ENCODE data around the gene ZNF544. TPM values are rescaled to one million over a fixed set of nuclear protein-coding genes. Genes with fewer than 3 reads are reported as not detected.

The ZNF544 gene
- total and polyA plus RNA-seq, 4 donors = 28.9 to 52.6 (median 43.3) TPM

DNA sequence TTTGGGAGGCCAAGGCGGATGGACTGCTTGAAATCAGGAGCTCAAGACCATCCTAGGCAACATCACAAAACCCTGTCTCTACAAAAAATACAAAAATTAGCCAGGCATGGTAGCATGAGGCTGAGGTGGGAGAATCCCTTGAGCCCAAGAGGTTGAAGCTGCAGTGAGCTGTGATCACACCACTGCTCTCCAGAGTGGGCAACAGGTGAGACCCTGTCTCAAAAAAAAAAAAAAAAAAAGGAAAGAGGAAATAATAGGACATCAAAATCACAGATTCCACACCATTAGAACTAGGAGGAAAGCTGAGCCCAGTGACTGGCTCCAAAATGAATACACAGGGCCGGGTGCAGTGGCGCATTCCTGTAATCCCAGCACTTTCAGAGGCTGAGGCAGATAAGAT, 46.9 kb downstream of the ZNF544 start:
- Histone ChIP-seq H3K4me3 (ENCODE audit: low read depth, low read length) (no peak overlapping the region), H3K4me1 (ENCODE audit: control insufficient read depth, insufficient read depth, low read length) (peaks cover 14% of the 10 kb centered on the region), H3K36me3 (ENCODE audit: control insufficient read depth, insufficient read depth, low read length) (peaks cover 21% of the 10 kb centered on the region), H3K27me3 (ENCODE audit: control insufficient read depth, insufficient read depth, low read length) (no peaks in the 10 kb centered on the region), H3K27ac (ENCODE audit: low read depth, low read length) (no peak overlapping the region), H3K9me3 (ENCODE audit: control insufficient read depth, insufficient read depth, low read length) (peaks cover 6% of the 10 kb centered on the region)
- 96% methylated on average over 2 of the region's 3 CpGs for WGBS (ENCODE audit: insufficient coverage)
- DNase-seq (ENCODE audit: low read depth in 4 of 6, low spot score in 6 of 6) = no peak

DNA sequence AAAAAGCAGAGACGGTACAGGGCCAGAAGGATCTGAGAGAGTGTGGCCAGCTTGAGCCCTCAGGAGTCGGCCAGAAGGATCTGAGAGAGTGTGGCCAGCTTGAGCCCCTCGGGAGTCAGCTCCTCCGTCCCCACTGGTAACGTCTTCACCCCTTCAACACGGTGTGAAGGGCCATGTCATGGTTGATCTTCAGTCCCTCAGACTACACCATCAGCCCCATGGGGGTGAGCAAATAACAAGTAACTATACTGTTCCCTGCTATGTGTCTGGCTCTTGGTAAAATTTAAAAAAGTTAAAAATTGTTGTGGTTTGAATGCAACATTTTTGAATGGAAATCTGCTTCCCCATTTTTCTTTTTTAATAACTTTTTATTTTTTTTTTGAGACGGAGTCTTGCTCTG, 48.5 kb downstream of the ZNF544 start:
- H3K36me3 ChIP-seq (ENCODE audit: control insufficient read depth, insufficient read depth, low read length) = peaks cover 12% of the 10 kb centered on the region
- no peaks in the 10 kb centered on the region for H3K27me3 ChIP-seq (ENCODE audit: control insufficient read depth, insufficient read depth, low read length)
- no CpG with 5 or more reads among the region's 7 CpGs for WGBS (ENCODE audit: insufficient coverage)
- peaks cover 14% of the 10 kb centered on the region for H3K4me1 ChIP-seq (ENCODE audit: control insufficient read depth, insufficient read depth, low read length)
- no peak overlapping the region for H3K27ac ChIP-seq (ENCODE audit: low read depth, low read length)
- H3K9me3 ChIP-seq (ENCODE audit: control insufficient read depth, insufficient read depth, low read length) = no peaks in the 10 kb centered on the region
- no peak overlapping the region for H3K4me3 ChIP-seq (ENCODE audit: low read depth, low read length)
- no peak for DNase-seq (ENCODE audit: low read depth in 4 of 6, low spot score in 6 of 6)

DNA sequence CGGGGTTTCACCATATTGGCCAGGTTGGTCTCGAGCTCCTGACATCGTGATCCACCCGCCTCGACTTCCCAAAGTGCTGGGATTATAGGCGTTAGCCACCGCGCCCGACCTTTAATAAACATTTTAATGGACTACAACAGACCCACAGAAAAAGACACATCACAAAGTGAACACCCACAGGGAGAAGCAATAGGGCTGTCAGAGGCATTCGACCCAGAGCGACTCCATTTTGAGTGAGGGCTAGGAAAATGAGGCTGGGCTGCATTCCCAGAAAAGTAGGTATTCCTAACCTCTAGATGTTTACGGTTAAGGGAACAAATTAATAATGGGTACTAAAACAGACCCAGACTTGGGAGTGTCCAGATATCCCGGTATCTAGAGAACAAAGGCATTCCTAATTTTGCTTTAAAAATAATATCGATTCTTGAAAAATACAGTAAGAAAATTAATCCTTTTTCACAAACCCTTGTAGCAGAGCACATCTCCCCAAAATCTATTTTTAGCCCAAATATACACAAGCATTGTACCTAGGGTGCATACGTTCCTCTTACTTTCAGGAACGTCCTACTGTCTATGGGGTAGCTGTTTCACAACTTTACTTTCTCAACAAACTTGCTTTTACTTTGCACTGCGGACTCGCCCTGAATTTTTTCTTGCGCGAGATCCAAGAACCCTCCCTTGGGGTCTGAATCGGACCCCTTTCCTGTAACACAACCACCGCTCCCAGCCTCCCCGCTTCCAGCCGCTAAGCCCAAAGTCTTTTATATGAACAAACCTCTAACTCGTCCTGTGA, 49.2 kb downstream of the ZNF544 start:
- Histone ChIP-seq H3K4me3 (ENCODE audit: low read depth, low read length) (peak overlapping the region; percentile 97), H3K9me3 (ENCODE audit: control insufficient read depth, insufficient read depth, low read length) (no peaks in the 10 kb centered on the region), H3K4me1 (ENCODE audit: control insufficient read depth, insufficient read depth, low read length) (peaks cover 14% of the 10 kb centered on the region), H3K27ac (ENCODE audit: low read depth, low read length) (peak overlapping the region; percentile 95), H3K36me3 (ENCODE audit: control insufficient read depth, insufficient read depth, low read length) (peaks cover 14% of the 10 kb centered on the region), H3K27me3 (ENCODE audit: control insufficient read depth, insufficient read depth, low read length) (no peaks in the 10 kb centered on the region)
- WGBS (ENCODE audit: insufficient coverage) = 18% methylated on average over 16 of the region's 25 CpGs
- peak in 1 of 6 donors; percentile 12 for DNase-seq (ENCODE audit: low read depth in 4 of 6, low spot score in 6 of 6)

DNA sequence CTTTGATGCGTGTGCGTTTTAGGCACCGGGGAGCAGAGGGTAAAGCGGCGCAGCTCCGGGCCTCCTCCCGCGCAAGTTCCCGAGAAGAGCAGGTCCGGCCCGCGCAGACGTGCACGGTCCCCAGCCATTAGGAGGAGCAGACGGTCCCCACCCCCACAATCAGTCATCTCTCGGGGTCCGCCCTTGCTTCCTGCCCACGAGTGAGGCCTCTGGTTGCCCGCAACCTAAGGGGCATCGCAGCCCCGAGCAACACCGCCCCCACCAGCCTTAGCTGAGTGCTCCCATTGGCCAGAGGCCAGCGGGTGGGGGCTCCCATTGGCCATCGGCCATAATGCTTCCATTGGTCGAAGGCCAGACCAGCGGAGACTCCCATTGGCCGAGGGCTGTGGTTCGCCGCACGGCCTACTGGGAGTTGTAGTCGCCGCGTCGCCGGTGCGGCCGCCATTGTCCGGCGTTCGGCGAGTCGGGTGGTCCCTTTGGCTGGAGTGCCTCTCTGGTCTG, 49.9 kb downstream of the ZNF544 start, which contains the start of gene ZNF8:
TSS of gene ZNF8 (plus strand) at position 415 of the 501 bp plus-strand sequence. CDS start 127 bp downstream, outside the sequence.
- peak within 1 kb of the TSS; percentile 97 for H3K4me3 ChIP-seq (ENCODE audit: low read depth, low read length)
- H3K36me3 ChIP-seq (ENCODE audit: control insufficient read depth, insufficient read depth, low read length) = peaks cover 18% of the 10 kb centered on the region
- H3K4me1 ChIP-seq (ENCODE audit: control insufficient read depth, insufficient read depth, low read length) = peaks cover 14% of the 10 kb centered on the region
- H3K27me3 ChIP-seq (ENCODE audit: control insufficient read depth, insufficient read depth, low read length) = no peaks in the 10 kb centered on the region
- 0% methylated on average over 42 of the region's 42 CpGs for WGBS (ENCODE audit: insufficient coverage)
- peak within 1 kb of the TSS; percentile 95 for H3K27ac ChIP-seq (ENCODE audit: low read depth, low read length)
- peak; percentile 95 to 99 (median 98) for DNase-seq (ENCODE audit: low read depth in 4 of 6, low spot score in 6 of 6)
- no peaks in the 10 kb centered on the region for H3K9me3 ChIP-seq (ENCODE audit: control insufficient read depth, insufficient read depth, low read length)

DNA sequence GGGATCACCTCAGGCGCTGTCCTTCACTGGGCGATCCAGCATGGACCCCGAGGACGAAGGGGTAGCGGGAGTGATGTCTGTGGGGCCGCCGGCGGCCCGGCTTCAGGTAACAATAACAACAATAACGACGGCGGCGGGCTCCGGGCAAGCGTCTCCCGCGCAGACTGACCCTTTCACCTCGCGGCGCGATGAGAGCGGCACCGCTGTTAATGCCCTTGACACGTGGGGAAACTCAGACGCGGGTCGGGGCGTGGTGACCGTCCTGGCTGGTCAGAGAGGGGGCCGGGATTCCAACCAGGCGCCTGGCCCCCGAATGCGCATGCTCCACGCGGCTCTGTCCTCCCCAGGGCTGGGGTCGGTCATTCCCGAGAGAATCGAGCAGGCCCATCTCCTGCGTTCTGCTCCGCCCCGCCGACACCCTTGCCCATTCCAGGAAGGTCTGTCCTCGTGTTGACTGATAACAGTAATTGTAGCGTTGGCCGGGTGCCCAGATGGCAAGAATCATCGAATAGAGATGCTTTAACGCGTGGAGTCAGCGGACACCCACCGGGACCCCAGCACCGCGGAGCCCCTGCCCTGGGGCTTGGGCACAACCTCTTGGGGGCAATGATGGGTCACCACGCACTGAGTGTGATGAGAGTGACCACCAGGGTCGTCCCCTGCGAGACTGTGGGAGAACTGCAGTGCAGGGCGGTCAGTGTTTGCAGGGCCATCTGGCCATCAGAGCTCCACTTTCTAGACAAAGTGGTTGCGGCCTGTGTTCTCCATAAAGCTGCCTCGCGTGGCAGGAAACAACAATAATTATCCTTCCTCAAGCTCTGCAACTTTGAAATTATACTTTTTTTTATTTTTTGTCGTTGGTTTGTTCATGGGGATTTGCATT, 50.6 kb downstream of the ZNF544 start:
- no peaks in the 10 kb centered on the region for H3K9me3 ChIP-seq (ENCODE audit: control insufficient read depth, insufficient read depth, low read length)
- H3K27ac ChIP-seq (ENCODE audit: low read depth, low read length) = peak overlapping the region; percentile 95
- peaks cover 18% of the 10 kb centered on the region for H3K36me3 ChIP-seq (ENCODE audit: control insufficient read depth, insufficient read depth, low read length)
- H3K4me3 ChIP-seq (ENCODE audit: low read depth, low read length) = peak overlapping the region; percentile 97
- DNase-seq (ENCODE audit: low read depth in 4 of 6, low spot score in 6 of 6) = peak; percentile 35 to 90 (median 46)
- H3K27me3 ChIP-seq (ENCODE audit: control insufficient read depth, insufficient read depth, low read length) = no peaks in the 10 kb centered on the region
- under 1% methylated on average over 55 of the region's 60 CpGs for WGBS (ENCODE audit: insufficient coverage)
- peaks cover 14% of the 10 kb centered on the region for H3K4me1 ChIP-seq (ENCODE audit: control insufficient read depth, insufficient read depth, low read length)

DNA sequence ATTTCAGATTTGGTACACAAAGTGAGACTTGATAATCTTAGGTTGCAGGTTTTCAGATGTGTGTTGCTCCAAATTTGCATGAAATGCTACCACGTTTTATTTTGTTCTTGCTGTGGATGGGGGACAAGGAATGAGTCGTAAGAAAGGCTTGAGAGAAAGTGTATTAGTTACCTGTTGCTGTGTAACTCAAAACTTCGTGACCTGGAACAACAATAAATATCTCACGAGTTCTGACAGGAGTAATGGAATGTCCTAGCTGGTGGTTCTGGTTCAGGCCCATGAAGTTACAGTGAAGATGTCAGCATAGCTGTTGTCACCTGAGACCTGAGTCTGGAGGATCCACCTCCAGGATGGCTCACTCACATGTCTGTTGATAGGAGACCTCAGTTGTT, 51.2 kb downstream of the ZNF544 start:
- H3K36me3 ChIP-seq (ENCODE audit: control insufficient read depth, insufficient read depth, low read length) = peaks cover 19% of the 10 kb centered on the region
- no peak for DNase-seq (ENCODE audit: low read depth in 4 of 6, low spot score in 6 of 6)
- H3K27me3 ChIP-seq (ENCODE audit: control insufficient read depth, insufficient read depth, low read length) = no peaks in the 10 kb centered on the region
- peak overlapping the region; percentile 97 for H3K4me3 ChIP-seq (ENCODE audit: low read depth, low read length)
- no peak overlapping the region for H3K27ac ChIP-seq (ENCODE audit: low read depth, low read length)
- peaks cover 14% of the 10 kb centered on the region for H3K4me1 ChIP-seq (ENCODE audit: control insufficient read depth, insufficient read depth, low read length)
- 91% methylated on average over 3 of the region's 4 CpGs for WGBS (ENCODE audit: insufficient coverage)
- H3K9me3 ChIP-seq (ENCODE audit: control insufficient read depth, insufficient read depth, low read length) = no peaks in the 10 kb centered on the region

DNA sequence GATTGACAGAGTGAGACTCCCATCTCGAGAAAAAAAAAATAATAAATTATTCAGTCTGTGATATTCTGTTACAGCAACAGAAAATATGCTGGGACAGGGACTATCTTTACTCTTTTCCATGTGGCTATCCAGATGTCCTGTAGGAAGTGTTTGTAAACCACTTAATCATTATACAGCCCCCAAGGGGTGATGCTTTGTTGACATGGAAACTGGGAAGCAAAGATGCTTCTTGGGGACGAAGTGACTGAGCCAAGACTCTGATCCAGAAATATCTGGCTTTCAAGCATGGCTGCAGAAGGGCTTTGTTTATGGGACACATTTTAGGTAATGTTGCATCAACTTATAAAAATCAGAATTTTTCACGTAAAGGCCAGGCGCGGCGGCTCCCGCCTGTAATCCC, 55.5 kb downstream of the ZNF544 start:
- DNase-seq (ENCODE audit: low read depth in 4 of 6, low spot score in 6 of 6) = peak in 1 of 6 donors; percentile 5

DNA sequence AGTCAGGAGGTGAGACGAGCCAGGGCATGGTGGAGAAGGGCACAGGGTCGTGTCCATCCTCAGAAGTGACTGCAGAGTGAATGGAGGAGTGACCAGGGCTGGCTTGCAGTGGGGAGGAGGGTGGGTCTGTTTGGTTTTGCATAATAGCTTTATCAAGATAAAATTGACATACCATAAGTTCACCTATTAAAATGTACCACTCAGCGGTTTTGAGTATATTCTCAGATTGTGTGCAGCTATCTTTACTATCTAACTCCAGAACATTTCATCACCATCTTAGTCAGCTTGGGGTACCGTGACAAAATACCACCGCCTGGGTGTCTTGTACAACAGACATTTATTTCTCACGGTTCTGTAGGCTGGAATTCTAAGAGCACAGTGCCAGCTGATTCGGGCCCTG, 63.2 kb downstream of the ZNF544 start:
- Histone ChIP-seq H3K9me3 (ENCODE audit: control insufficient read depth, insufficient read depth, low read length) (no peaks in the 10 kb centered on the region), H3K27me3 (ENCODE audit: control insufficient read depth, insufficient read depth, low read length) (no peaks in the 10 kb centered on the region), H3K27ac (ENCODE audit: low read depth, low read length) (no peak overlapping the region), H3K4me1 (ENCODE audit: control insufficient read depth, insufficient read depth, low read length) (no peaks in the 10 kb centered on the region), H3K4me3 (ENCODE audit: low read depth, low read length) (no peak overlapping the region), H3K36me3 (ENCODE audit: control insufficient read depth, insufficient read depth, low read length) (peaks cover 88% of the 10 kb centered on the region)
- 100% methylated on average over 5 of the region's 7 CpGs for WGBS (ENCODE audit: insufficient coverage)
- no peak for DNase-seq (ENCODE audit: low read depth in 4 of 6, low spot score in 6 of 6)

More for the DNA sequence above, 55.5 kb downstream of the ZNF544 start:
- Histone ChIP-seq H3K27ac (ENCODE audit: low read depth, low read length) (no peak overlapping the region), H3K36me3 (ENCODE audit: control insufficient read depth, insufficient read depth, low read length) (peaks cover 51% of the 10 kb centered on the region), H3K4me1 (ENCODE audit: control insufficient read depth, insufficient read depth, low read length) (peaks cover 11% of the 10 kb centered on the region), H3K4me3 (ENCODE audit: low read depth, low read length) (no peak overlapping the region), H3K9me3 (ENCODE audit: control insufficient read depth, insufficient read depth, low read length) (no peaks in the 10 kb centered on the region), H3K27me3 (ENCODE audit: control insufficient read depth, insufficient read depth, low read length) (no peaks in the 10 kb centered on the region)
- 40% methylated on average over 1 of the region's 7 CpGs for WGBS (ENCODE audit: insufficient coverage)

DNA sequence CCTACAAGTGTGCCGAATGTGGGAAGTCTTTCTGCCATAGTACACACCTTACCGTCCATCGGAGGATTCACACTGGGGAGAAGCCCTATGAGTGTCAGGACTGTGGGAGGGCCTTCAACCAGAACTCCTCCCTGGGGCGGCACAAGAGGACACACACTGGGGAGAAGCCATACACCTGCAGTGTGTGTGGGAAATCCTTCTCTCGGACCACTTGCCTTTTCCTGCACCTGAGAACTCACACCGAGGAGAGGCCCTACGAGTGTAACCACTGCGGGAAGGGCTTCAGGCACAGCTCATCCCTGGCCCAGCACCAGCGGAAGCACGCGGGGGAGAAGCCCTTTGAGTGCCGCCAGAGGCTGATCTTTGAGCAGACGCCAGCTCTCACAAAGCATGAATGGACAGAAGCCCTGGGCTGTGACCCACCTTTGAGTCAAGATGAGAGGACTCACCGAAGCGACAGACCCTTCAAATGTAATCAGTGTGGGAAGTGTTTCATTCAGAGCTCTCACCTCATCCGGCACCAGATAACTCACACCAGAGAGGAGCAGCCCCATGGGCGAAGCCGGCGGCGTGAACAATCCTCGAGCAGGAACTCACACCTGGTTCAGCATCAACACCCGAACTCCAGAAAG, 66.1 kb downstream of the ZNF544 start:
- peaks cover 81% of the 10 kb centered on the region for H3K36me3 ChIP-seq (ENCODE audit: control insufficient read depth, insufficient read depth, low read length)
- H3K4me3 ChIP-seq (ENCODE audit: low read depth, low read length) = no peak overlapping the region
- WGBS (ENCODE audit: insufficient coverage) = 89% methylated on average over 16 of the region's 22 CpGs

More for the DNA sequence above, 66.1 kb downstream of the ZNF544 start:
- Histone ChIP-seq H3K4me1 (ENCODE audit: control insufficient read depth, insufficient read depth, low read length) (no peaks in the 10 kb centered on the region), H3K27me3 (ENCODE audit: control insufficient read depth, insufficient read depth, low read length) (no peaks in the 10 kb centered on the region), H3K27ac (ENCODE audit: low read depth, low read length) (no peak overlapping the region), H3K9me3 (ENCODE audit: control insufficient read depth, insufficient read depth, low read length) (no peaks in the 10 kb centered on the region)
- no peak for DNase-seq (ENCODE audit: low read depth in 4 of 6, low spot score in 6 of 6)

Data from spinal cord (tissue), 10 donors.